ENCODE results near the gene SLC38A11. TPM values are rescaled to one million over a fixed set of nuclear protein-coding genes. Genes with fewer than 3 reads are reported as not detected.
A peak's percentile ranks its signal among the peaks of the same experiment; 100 is the strongest.

SLC38A11 gene
- total and polyA plus RNA-seq, 2 of the 13 experiments (the other 11 are each of a cell fraction or from before 2014, with no cell fraction given), result 14.0 to 14.3 TPM

DNA sequence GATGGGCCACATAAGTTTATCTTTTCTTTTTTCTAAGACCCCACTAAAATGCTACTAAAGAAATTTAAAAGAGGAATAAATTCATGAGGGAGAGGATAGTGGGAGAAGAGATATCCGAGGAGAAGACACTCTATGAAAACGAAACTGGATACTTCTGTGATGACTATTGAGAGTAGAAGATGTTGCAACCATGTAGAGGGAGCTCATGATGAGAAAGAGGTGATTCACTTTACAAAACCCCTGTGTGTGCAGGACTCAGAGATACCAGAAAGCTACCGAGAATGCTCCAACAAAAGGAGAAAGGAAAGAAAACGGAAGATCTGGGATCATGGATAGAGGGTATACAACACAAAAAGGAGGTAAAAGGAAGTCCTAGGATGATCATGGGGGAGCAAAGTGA is 34.9 kb downstream of the SLC38A11 start (continued):
- no peak for TF ChIP-seq MAF1 (CRISPR knock-in tag; IDR thresholded peaks at IDR 0.05; ENCODE audit: borderline replicate concordance)
- no peak for TF ChIP-seq ZNF383 (CRISPR knock-in tag; IDR thresholded peaks at IDR 0.05; ENCODE audit: borderline replicate concordance)
- no peak for TF ChIP-seq ZBTB3 (CRISPR knock-in tag; IDR thresholded peaks at IDR 0.05; ENCODE audit: borderline replicate concordance, low read depth)
- TF ChIP-seq, protein P1, sequence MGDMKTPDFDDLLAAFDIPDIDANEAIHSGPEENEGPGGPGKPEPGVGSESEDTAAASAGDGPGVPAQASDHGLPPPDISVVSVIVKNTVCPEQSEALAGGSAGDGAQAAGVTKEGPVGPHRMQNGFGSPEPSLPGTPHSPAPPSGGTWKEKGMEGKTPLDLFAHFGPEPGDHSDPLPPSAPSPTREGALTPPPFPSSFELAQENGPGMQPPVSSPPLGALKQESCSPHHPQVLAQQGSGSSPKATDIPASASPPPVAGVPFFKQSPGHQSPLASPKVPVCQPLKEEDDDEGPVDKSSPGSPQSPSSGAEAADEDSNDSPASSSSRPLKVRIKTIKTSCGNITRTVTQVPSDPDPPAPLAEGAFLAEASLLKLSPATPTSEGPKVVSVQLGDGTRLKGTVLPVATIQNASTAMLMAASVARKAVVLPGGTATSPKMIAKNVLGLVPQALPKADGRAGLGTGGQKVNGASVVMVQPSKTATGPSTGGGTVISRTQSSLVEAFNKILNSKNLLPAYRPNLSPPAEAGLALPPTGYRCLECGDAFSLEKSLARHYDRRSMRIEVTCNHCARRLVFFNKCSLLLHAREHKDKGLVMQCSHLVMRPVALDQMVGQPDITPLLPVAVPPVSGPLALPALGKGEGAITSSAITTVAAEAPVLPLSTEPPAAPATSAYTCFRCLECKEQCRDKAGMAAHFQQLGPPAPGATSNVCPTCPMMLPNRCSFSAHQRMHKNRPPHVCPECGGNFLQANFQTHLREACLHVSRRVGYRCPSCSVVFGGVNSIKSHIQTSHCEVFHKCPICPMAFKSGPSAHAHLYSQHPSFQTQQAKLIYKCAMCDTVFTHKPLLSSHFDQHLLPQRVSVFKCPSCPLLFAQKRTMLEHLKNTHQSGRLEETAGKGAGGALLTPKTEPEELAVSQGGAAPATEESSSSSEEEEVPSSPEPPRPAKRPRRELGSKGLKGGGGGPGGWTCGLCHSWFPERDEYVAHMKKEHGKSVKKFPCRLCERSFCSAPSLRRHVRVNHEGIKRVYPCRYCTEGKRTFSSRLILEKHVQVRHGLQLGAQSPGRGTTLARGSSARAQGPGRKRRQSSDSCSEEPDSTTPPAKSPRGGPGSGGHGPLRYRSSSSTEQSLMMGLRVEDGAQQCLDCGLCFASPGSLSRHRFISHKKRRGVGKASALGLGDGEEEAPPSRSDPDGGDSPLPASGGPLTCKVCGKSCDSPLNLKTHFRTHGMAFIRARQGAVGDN (CRISPR knock-in tag; IDR thresholded peaks at IDR 0.05), result no peak
- TF ChIP-seq, protein P2, sequence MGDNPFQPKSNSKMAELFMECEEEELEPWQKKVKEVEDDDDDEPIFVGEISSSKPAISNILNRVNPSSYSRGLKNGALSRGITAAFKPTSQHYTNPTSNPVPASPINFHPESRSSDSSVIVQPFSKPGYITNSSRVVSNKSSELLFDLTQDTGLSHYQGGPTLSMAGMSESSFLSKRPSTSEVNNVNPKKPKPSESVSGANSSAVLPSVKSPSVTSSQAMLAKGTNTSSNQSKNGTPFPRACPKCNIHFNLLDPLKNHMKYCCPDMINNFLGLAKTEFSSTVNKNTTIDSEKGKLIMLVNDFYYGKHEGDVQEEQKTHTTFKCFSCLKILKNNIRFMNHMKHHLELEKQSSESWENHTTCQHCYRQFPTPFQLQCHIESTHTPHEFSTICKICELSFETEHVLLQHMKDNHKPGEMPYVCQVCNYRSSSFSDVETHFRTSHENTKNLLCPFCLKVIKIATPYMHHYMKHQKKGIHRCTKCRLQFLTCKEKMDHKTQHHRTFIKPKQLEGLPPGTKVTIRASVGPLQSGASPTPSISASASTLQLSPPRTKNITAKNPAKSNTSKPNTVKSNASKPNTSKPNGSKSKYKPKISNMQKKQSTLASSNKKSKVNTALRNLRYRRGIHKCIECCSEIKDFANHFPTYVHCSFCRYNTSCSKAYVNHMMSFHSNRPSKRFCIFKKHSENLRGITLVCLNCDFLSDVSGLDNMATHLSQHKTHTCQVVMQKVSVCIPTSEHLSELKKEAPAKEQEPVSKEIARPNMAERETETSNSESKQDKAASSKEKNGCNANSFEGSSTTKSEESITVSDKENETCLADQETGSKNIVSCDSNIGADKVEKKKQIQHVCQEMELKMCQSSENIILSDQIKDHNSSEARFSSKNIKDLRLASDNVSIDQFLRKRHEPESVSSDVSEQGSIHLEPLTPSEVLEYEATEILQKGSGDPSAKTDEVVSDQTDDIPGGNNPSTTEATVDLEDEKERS (CRISPR knock-in tag; IDR thresholded peaks at IDR 0.05), result no peak
- TF ChIP-seq, protein P3, sequence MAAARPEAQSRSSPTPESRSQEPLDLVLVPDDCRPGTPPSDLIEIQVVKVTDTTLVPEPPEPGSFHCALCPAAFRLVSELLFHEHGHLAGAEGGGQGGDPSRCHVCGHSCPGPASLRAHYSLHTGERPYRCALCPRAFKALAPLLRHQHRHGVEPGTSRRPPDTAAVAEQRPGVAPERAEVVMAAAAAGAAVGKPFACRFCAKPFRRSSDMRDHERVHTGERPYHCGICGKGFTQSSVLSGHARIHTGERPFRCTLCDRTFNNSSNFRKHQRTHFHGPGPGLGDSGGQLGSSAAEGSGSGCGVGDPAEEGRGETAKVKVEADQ (CRISPR knock-in tag; IDR thresholded peaks at IDR 0.05; ENCODE audit: borderline replicate concordance), result no peak
- TF ChIP-seq, protein P4, sequence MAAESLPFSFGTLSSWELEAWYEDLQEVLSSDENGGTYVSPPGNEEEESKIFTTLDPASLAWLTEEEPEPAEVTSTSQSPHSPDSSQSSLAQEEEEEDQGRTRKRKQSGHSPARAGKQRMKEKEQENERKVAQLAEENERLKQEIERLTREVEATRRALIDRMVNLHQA (CRISPR knock-in tag; IDR thresholded peaks at IDR 0.05), result no peak
- peak; percentile 26; the same call in 1 of the 2 replicates for TF ChIP-seq ZNF652 (CRISPR knock-in tag; IDR thresholded peaks at IDR 0.05; ENCODE audit: borderline replicate concordance, low read depth)
- TF ChIP-seq, protein P5, sequence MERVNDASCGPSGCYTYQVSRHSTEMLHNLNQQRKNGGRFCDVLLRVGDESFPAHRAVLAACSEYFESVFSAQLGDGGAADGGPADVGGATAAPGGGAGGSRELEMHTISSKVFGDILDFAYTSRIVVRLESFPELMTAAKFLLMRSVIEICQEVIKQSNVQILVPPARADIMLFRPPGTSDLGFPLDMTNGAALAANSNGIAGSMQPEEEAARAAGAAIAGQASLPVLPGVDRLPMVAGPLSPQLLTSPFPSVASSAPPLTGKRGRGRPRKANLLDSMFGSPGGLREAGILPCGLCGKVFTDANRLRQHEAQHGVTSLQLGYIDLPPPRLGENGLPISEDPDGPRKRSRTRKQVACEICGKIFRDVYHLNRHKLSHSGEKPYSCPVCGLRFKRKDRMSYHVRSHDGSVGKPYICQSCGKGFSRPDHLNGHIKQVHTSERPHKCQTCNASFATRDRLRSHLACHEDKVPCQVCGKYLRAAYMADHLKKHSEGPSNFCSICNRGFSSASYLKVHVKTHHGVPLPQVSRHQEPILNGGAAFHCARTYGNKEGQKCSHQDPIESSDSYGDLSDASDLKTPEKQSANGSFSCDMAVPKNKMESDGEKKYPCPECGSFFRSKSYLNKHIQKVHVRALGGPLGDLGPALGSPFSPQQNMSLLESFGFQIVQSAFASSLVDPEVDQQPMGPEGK (CRISPR knock-in tag; IDR thresholded peaks at IDR 0.05), result no peak
- TF ChIP-seq, protein P6, sequence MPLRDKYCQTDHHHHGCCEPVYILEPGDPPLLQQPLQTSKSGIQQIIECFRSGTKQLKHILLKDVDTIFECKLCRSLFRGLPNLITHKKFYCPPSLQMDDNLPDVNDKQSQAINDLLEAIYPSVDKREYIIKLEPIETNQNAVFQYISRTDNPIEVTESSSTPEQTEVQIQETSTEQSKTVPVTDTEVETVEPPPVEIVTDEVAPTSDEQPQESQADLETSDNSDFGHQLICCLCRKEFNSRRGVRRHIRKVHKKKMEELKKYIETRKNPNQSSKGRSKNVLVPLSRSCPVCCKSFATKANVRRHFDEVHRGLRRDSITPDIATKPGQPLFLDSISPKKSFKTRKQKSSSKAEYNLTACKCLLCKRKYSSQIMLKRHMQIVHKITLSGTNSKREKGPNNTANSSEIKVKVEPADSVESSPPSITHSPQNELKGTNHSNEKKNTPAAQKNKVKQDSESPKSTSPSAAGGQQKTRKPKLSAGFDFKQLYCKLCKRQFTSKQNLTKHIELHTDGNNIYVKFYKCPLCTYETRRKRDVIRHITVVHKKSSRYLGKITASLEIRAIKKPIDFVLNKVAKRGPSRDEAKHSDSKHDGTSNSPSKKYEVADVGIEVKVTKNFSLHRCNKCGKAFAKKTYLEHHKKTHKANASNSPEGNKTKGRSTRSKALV (CRISPR knock-in tag; IDR thresholded peaks at IDR 0.05), result no peak
- no peak for TF ChIP-seq ZNF274 (CRISPR knock-in tag; IDR thresholded peaks at IDR 0.05)
- TF ChIP-seq ZNF572 (CRISPR knock-in tag; IDR thresholded peaks at IDR 0.05), result no peak
- TF ChIP-seq GATAD2A (CRISPR knock-in tag; IDR thresholded peaks at IDR 0.05), result peak; percentile 73
- no peak for TF ChIP-seq DNMT3B (CRISPR knock-in tag; conservative IDR thresholded peaks at IDR 0.05)
- TF ChIP-seq ZSCAN21 (CRISPR knock-in tag; IDR thresholded peaks at IDR 0.05; ENCODE audit: borderline replicate concordance), result no peak
- no peak for TF ChIP-seq CHD4 (IDR thresholded peaks at IDR 0.05; ENCODE audit: borderline replicate concordance, low read length)

Measured in HepG2 (cell line).